ENCODE results near the gene SOX13. TPM values are rescaled to one million over a fixed set of nuclear protein-coding genes. Genes with fewer than 3 reads are reported as not detected.
"Not testable (repeated sequence)": the region's sequence is repeated elsewhere in the genome, so short reads cannot be mapped to it uniquely, and the experiment has no call there.

SOX13 gene
- polyA plus RNA-seq, 1 experiment, result 2.0 TPM

GRCh38 chr1:204045430-204045829 lies 27.5 kb upstream of the SOX13 start:
- Histone ChIP-seq H3K27me3 (ENCODE audit: control insufficient read depth, insufficient read depth, low read length) (peaks cover 6% of the 10 kb centered on the region), H3K9me3 (ENCODE audit: control insufficient read depth, insufficient read depth, low read length) (no peaks in the 10 kb centered on the region), H3K4me3 (ENCODE audit: low read depth, low read length) (no peak overlapping the region), H3K27ac (ENCODE audit: low read depth, low read length) (no peak overlapping the region)
- TF ChIP-seq CTCF (IDR thresholded peaks at IDR 0.05; ENCODE audit: low read depth, low read length), result no peak
- ChIA-PET POLR2A (no interaction called here), CTCF (interaction anchor here (1.2 kb wide), 1 partner anchor 175 kb away, joined by 3 read pairs; no protein-coding TSS in a partner anchor)
- no peak for DNase-seq (ENCODE audit: low read depth, low spot score)

DNA sequence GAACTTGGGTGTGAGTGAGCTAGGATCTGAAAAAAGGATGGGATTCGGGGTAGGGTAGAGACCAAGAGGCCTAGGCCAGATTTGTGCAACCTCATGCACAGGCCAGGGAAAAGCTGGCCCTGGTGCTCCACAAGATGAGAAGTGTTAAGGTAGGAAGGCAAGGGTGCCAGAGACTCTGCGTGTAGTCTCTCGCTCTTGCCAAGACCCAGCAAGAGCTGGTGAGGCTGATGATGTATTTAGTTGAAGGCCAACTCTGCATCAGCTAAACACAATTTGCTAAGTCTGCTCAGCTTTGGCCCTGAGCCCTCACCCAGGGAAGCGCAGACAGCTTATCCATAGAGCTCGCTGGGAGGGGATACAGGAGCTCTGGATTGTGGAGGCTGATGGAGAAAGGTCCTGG lies 26.6 kb upstream of the SOX13 start:
- H3K9me3 ChIP-seq (ENCODE audit: control insufficient read depth, insufficient read depth, low read length), result no peaks in the 10 kb centered on the region
- CTCF ChIA-PET, result no interaction called here

GRCh38 chr1:204048796-204049195 lies 24.1 kb upstream of the SOX13 start:
- POLR2A ChIA-PET; H3K4me3 ChIP-seq (ENCODE audit: low read depth, low read length); CTCF ChIA-PET; H3K9me3 ChIP-seq (ENCODE audit: control insufficient read depth, insufficient read depth, low read length); DNase-seq (ENCODE audit: low read depth, low spot score); H3K27me3 ChIP-seq (ENCODE audit: control insufficient read depth, insufficient read depth, low read length); H3K27ac ChIP-seq (ENCODE audit: low read depth, low read length): not testable (repeated sequence)

More for the DNA sequence above, 26.6 kb upstream of the SOX13 start:
- Histone ChIP-seq H3K4me3 (ENCODE audit: low read depth, low read length) (no peak overlapping the region), H3K27ac (ENCODE audit: low read depth, low read length) (no peak overlapping the region), H3K27me3 (ENCODE audit: control insufficient read depth, insufficient read depth, low read length) (peaks cover 6% of the 10 kb centered on the region)
- no peak for TF ChIP-seq CTCF (IDR thresholded peaks at IDR 0.05; ENCODE audit: low read depth, low read length)
- POLR2A ChIA-PET, result interaction anchor here (0.6 to 0.7 kb wide), 2 partner anchors 102 to 490 kb away, joined by 4 to 6 read pairs; no protein-coding TSS in a partner anchor
- no peak for DNase-seq (ENCODE audit: low read depth, low spot score)

GRCh38 chr1:204051258-204051657 lies 21.7 kb upstream of the SOX13 start:
- CTCF ChIA-PET, result interaction anchor here (0.9 kb wide), 1 partner anchor 180 kb away, joined by 3 read pairs; no protein-coding TSS in a partner anchor
- no peak overlapping the region for H3K4me3 ChIP-seq (ENCODE audit: low read depth, low read length)
- POLR2A ChIA-PET, result no interaction called here

GRCh38 chr1:204051718-204052117 lies 21.2 kb upstream of the SOX13 start:
- Histone ChIP-seq H3K9me3 (ENCODE audit: control insufficient read depth, insufficient read depth, low read length) (no peaks in the 10 kb centered on the region), H3K4me3 (ENCODE audit: low read depth, low read length) (no peak overlapping the region), H3K27ac (ENCODE audit: low read depth, low read length) (no peak overlapping the region), H3K27me3 (ENCODE audit: control insufficient read depth, insufficient read depth, low read length) (peaks cover 2% of the 10 kb centered on the region)
- CTCF ChIA-PET, result interaction anchor here (0.9 kb wide), 1 partner anchor 181 kb away, joined by 3 read pairs; no protein-coding TSS in a partner anchor
- DNase-seq (ENCODE audit: low read depth, low spot score), result no peak
- POLR2A ChIA-PET, result no interaction called here
- no peak for TF ChIP-seq CTCF (IDR thresholded peaks at IDR 0.05; ENCODE audit: low read depth, low read length)

More at GRCh38 chr1:204051258-204051657, 21.7 kb upstream of the SOX13 start:
- no peak for TF ChIP-seq CTCF (IDR thresholded peaks at IDR 0.05; ENCODE audit: low read depth, low read length)
- Histone ChIP-seq H3K27ac (ENCODE audit: low read depth, low read length) (no peak overlapping the region), H3K27me3 (ENCODE audit: control insufficient read depth, insufficient read depth, low read length) (peaks cover 2% of the 10 kb centered on the region), H3K9me3 (ENCODE audit: control insufficient read depth, insufficient read depth, low read length) (no peaks in the 10 kb centered on the region)
- no peak for DNase-seq (ENCODE audit: low read depth, low spot score)
